OCI-LY1 (cell line): ENCODE results near the gene CELSR1.

Source experiments
- EZH2 ChIP-seq: fragments of 200-600 bp; sonication (generic), shearing (Covaris generic); IDR thresholded peaks from 2 replicates; pipeline ENCODE4 v1.8.0; 2017; ENCODE audit warnings: borderline replicate concordance, mixed run types, mild to moderate bottlenecking, antibody characterized with exemption, low read length, moderate library complexity, mixed read lengths
- TF ChIP-seq, protein P1 (sequence below): fragments of 200-600 bp; sonication (generic), shearing (Covaris generic); IDR thresholded peaks from 2 replicates; pipeline ENCODE4 v1.5.1; 2017; ENCODE audit warnings: mild to moderate bottlenecking, antibody characterized with exemption, low read length, moderate library complexity, mixed read lengths

GRCh38 chr22:46455446-46455845 lies 82.0 kb downstream of the CELSR1 start:
- TF ChIP-seq, protein P1, sequence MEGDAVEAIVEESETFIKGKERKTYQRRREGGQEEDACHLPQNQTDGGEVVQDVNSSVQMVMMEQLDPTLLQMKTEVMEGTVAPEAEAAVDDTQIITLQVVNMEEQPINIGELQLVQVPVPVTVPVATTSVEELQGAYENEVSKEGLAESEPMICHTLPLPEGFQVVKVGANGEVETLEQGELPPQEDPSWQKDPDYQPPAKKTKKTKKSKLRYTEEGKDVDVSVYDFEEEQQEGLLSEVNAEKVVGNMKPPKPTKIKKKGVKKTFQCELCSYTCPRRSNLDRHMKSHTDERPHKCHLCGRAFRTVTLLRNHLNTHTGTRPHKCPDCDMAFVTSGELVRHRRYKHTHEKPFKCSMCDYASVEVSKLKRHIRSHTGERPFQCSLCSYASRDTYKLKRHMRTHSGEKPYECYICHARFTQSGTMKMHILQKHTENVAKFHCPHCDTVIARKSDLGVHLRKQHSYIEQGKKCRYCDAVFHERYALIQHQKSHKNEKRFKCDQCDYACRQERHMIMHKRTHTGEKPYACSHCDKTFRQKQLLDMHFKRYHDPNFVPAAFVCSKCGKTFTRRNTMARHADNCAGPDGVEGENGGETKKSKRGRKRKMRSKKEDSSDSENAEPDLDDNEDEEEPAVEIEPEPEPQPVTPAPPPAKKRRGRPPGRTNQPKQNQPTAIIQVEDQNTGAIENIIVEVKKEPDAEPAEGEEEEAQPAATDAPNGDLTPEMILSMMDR, result no peak
- no peak for TF ChIP-seq EZH2
